Smooth muscle cell (in vitro differentiated cells): ENCODE results near the gene ORC1. TPM values are rescaled to one million over a fixed set of nuclear protein-coding genes. Genes with fewer than 3 reads are reported as not detected.

ENCODE experiments used
- DNase-seq: peaks from one replicate; lab custom pipeline; 2025; ENCODE audit not compliant: unreplicated experiment; lab: John Stamatoyannopoulos, UW
- H2AFZ ChIP-seq: fragments of 200-600 bp; sonication (generic); 2 replicates; pipeline ENCODE4 v1.6.0; 2016; ENCODE audit warnings: antibody characterized with exemption, low read depth, mild to moderate bottlenecking
- H3F3A ChIP-seq: fragments of 200-600 bp; sonication (generic); 2 replicates; pipeline ENCODE4 v1.6.0; 2017; ENCODE audit warnings: antibody characterized with exemption, low read depth
- H3K27ac ChIP-seq: fragments of 200-600 bp; sonication (generic); 2 replicates; pipeline ENCODE4 v1.5.1; 2016; ENCODE audit warnings: low read depth, mild to moderate bottlenecking
- H3K27me3 ChIP-seq: fragments of 200-600 bp; sonication (generic); 2 replicates; pipeline ENCODE4 v1.6.1; 2016; ENCODE audit warnings: low read depth, mild to moderate bottlenecking
- H3K36me3 ChIP-seq: fragments of 200-600 bp; sonication (generic); 2 replicates; pipeline ENCODE4 v1.5.1; 2016; ENCODE audit warnings: low read depth
- H3K4me1 ChIP-seq: fragments of 200-600 bp; sonication (generic); 2 replicates; pipeline ENCODE4 v1.5.1; 2016; ENCODE audit warnings: low read depth
- H3K4me2 ChIP-seq: fragments of 200-600 bp; sonication (generic); 2 replicates; pipeline ENCODE4 v1.6.0; 2016; ENCODE audit warnings: mild to moderate bottlenecking
- H3K4me3 ChIP-seq: fragments of 200-600 bp; sonication (generic); 2 replicates; pipeline ENCODE4 v1.5.1; 2016; ENCODE audit warnings: mild to moderate bottlenecking
- H3K79me2 ChIP-seq: fragments of 200-600 bp; sonication (generic); 2 replicates; pipeline ENCODE4 v1.6.0; 2016; ENCODE audit warnings: low read depth, mild to moderate bottlenecking
- H3K9ac ChIP-seq: fragments of 200-600 bp; sonication (generic); 2 replicates; pipeline ENCODE4 v1.6.0; 2016; ENCODE audit warnings: low read depth
- H3K9me3 ChIP-seq: fragments of 200-600 bp; sonication (generic); replicated peaks from 2 replicates; pipeline ENCODE4 v1.5.1; 2016; ENCODE audit warnings: low read depth
- H4K20me1 ChIP-seq: fragments of 200-600 bp; sonication (generic); 2 replicates; pipeline ENCODE4 v1.6.0; 2016; ENCODE audit warnings: low read depth
- WGBS: methylation state at CpG from one replicate; pipeline ENCODE4 v1.1.7; 2016; ENCODE audit warnings: low lambda C conversion rate; 5-methylcytosine and 5-hydroxymethylcytosine counted together
- polyA plus RNA-seq: library from polyadenylated mRNA; unstranded; fragments of >200 nt; fragmentation: Nextera tagmentation; extraction: Ambion mirVana; gene quantifications from 2 replicates; pipeline ENCODE4 v1.2.1, GENCODE V29; 2016
- total RNA-seq: library from RNA; depleted of rRNA; stranded (reverse); fragments of >200 nt; gene quantifications from 2 replicates; pipeline ENCODE4 v1.2.3, GENCODE V29; 2014
- TF ChIP-seq, protein P1 (sequence below): fragments of 200-600 bp; sonication (generic); IDR thresholded peaks from 2 replicates; pipeline ENCODE4 v1.5.1; 2017; ENCODE audit warnings: borderline replicate concordance, mild to moderate bottlenecking, antibody characterized with exemption; ENCODE audit not compliant: insufficient read depth, poor library complexity, severe bottlenecking

ORC1 gene
- total and polyA plus RNA-seq, 2 experiments from 2014 or later, result 2.5 to 3.5 TPM

DNA sequence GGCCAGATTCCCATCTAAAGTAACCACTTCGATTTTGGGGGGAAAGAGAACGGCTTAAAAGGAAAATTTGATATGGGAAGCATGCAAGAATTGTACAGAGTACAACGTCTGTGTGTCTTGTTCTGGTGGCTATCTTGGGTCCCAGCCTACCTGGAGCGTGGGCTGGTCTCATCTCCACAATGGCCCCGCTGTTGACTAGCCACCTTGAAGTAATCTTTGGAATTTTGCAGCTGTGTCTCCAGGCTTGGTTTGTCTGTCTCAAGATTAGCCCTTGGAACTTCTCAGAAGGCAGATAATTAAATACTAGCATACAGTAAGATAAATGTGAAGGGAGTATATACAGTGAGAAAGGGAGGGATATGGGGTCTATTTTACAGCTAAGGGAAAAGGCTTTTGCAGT is 37.0 kb downstream of the ORC1 start:
- H3K4me1 ChIP-seq, result peaks cover 9% of the 10 kb centered on the region
- H2AFZ ChIP-seq, result no peak overlapping the region
- no peak overlapping the region for H3K9ac ChIP-seq
- H3F3A ChIP-seq, result peaks cover 5% of the 10 kb centered on the region
- H3K4me2 ChIP-seq, result no peak overlapping the region
- no peaks in the 10 kb centered on the region for H3K27me3 ChIP-seq
- H3K79me2 ChIP-seq, result peaks cover 12% of the 10 kb centered on the region
- H3K4me3 ChIP-seq, result no peak overlapping the region
- no peak overlapping the region for H3K27ac ChIP-seq
- no peaks in the 10 kb centered on the region for H3K9me3 ChIP-seq
- TF ChIP-seq, protein P1, sequence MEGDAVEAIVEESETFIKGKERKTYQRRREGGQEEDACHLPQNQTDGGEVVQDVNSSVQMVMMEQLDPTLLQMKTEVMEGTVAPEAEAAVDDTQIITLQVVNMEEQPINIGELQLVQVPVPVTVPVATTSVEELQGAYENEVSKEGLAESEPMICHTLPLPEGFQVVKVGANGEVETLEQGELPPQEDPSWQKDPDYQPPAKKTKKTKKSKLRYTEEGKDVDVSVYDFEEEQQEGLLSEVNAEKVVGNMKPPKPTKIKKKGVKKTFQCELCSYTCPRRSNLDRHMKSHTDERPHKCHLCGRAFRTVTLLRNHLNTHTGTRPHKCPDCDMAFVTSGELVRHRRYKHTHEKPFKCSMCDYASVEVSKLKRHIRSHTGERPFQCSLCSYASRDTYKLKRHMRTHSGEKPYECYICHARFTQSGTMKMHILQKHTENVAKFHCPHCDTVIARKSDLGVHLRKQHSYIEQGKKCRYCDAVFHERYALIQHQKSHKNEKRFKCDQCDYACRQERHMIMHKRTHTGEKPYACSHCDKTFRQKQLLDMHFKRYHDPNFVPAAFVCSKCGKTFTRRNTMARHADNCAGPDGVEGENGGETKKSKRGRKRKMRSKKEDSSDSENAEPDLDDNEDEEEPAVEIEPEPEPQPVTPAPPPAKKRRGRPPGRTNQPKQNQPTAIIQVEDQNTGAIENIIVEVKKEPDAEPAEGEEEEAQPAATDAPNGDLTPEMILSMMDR, result no peak
- no peaks in the 10 kb centered on the region for H3K36me3 ChIP-seq
- no peak for DNase-seq
- 95% methylated on average over 5 of the region's 5 CpGs for WGBS
- peaks cover 11% of the 10 kb centered on the region for H4K20me1 ChIP-seq

DNA sequence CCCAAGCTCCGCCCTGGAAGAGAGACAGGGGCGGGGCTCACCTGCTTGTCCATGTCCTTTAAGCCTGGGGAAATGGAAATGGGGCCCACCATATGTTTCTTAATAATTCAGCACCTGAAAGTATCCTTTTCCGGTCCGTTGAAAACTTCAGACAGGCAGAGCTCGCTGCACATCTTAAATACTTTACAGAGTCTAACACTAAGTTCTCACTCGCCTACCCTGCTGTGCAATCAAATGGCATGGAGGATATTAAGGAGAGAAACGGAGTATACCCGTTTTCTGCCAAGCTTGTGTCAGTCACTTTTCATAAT is 37.8 kb downstream of the ORC1 start:
- Histone ChIP-seq H3K79me2 (peaks cover 12% of the 10 kb centered on the region), H3K4me2 (peak overlapping the region; percentile 35), H3K36me3 (no peaks in the 10 kb centered on the region), H2AFZ (peak overlapping the region; percentile 1), H3K9me3 (no peaks in the 10 kb centered on the region), H3K27ac (no peak overlapping the region), H3K4me1 (peaks cover 9% of the 10 kb centered on the region), H3K4me3 (peak overlapping the region; percentile 83), H3K9ac (no peak overlapping the region), H3F3A (peaks cover 5% of the 10 kb centered on the region), H3K27me3 (no peaks in the 10 kb centered on the region), H4K20me1 (peaks cover 11% of the 10 kb centered on the region)
- TF ChIP-seq, protein P1, result no peak
- 37% methylated on average over 8 of the region's 8 CpGs for WGBS
- DNase-seq, result no peak

DNA sequence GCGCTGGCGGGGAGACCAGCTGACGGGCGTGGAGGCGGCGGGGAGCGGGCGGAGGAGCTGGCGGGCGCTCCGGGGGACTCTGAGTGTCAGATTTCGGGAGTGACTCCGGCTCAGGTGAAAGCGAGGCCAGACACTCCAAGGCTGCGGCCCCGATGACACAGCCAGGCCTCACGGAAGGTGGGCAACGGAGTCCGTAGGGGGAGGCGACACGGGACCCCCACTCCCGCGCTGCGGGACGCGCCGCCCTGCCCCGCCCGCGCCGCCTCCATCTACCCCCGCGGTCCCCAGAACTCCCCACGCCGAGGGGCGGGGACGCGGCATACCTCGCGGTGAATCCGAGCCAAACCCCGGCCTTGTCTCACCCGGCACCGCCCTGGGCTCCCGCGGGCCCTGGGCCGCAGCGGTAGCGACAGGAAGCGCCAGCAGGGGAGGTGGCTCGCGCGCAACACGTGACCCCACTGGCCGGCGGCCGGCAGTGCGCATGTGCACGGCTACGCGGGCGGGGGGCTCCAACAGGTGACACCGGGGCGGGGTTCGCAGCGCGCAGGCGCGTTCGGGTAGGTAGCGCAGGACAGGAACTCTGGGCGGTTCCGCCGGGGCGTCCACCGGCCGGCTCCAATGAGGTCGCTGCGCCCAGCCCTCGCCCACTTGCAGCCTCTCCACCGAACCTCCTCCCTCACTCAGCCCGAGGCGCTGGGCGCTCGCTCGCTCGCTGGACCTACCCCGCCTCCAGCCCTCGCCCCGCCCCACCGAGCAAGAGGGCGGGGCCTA is 38.3 kb downstream of the ORC1 start, which contains the start of gene CC2D1B:
Gene CC2D1B, minus strand, starts transcription at position 460 of the 771 bp plus-strand sequence. CDS start 1,585 bp downstream, outside the sequence.
- no peaks in the 10 kb centered on the region for H3K9me3 ChIP-seq
- H3F3A ChIP-seq, result peaks cover 5% of the 10 kb centered on the region
- peak within 1 kb of the TSS; percentile 92 for H3K27ac ChIP-seq
- peaks cover 9% of the 10 kb centered on the region for H3K4me1 ChIP-seq
- H3K27me3 ChIP-seq, result no peaks in the 10 kb centered on the region
- peaks cover 11% of the 10 kb centered on the region for H4K20me1 ChIP-seq
- peak within 1 kb of the TSS; percentile 94 for H3K4me2 ChIP-seq
- H3K36me3 ChIP-seq, result no peaks in the 10 kb centered on the region
- peak within 1 kb of the TSS; percentile 94 for H3K9ac ChIP-seq
- TF ChIP-seq, protein P1, result no peak
- H3K79me2 ChIP-seq, result peaks cover 12% of the 10 kb centered on the region
- peak; percentile 93 for DNase-seq
- peak within 1 kb of the TSS; percentile 84 for H2AFZ ChIP-seq
- under 1% methylated on average over 68 of the region's 92 CpGs for WGBS
- peak within 1 kb of the TSS; percentile 83 for H3K4me3 ChIP-seq
